Measurements from ENCODE around the gene VPS35.

VPS35 gene

DNA sequence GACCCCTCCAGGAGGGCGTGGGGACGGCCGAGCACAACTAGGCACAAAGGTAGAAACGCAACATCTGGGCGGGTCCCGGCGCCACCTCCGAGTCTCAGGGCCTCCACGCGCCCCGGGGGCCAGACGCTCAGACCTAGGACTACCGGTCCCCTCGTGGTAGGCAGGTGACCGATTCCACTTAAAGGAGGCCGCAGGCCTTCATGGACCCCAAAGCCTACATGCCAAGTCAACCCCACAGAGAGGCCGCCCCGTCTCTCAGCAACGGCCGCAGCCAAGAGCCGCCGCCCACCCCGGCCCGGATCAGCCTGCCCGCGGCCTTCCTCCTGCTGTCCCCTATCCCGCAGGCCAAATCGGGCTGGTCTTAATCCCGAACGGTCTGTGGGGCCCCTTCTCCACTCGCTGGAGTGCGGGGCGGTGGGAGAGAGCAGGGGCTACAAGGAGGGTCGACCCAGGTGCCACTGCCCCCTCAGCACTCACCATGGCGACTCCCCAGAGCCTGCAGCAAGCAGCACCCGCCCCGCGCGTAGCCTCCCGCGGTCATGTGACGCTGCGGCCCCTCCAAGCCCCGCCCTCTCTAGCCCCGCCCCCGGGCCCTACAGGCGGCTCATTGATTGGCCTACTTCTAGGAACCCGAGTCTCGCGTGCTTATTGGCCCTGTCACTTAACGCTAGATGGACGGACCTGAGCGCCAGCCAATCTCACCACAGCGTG, at the start of gene VPS35:
TSS of gene VPS35 (minus strand) at position 525 of the 711 bp plus-strand sequence. CDS start at position 480, 45 bp downstream.
- DNase-seq: peak; percentile 99

DNA sequence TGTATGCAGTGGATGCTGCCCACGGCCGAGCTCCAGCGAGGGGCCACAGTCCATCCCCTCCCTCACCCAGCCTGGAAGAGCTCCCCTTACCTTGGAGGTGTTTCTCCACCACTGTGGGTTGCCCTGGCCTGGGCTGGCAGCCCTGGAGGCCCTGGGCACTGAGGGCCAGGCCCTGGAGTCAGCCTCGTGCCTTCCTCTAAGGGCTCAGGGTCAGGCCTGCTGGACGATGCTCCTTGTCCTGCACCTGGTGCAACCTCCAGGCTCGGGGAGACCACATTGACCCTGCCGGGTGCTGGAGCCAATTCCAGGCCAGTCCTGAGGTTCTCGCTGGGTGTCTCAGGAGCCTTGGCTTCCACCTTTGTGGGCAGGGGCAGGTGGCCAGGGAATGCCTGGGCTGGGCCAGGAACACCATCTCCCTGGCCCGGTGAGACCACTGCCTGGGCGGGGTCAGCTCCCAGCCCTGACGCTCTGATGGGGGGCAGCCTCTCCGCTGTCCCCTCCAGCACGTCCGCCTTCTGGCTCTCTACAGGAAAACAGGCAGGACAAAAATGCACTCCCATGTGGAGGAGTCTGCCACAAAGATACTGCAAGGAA, 48.7 kb upstream of the VPS35 start:
- DNase-seq: no peak

- no peak for DNase-seq
Observed at GRCh38 chr16:46736695-46737094, 47.7 kb upstream of the VPS35 start.

DNA sequence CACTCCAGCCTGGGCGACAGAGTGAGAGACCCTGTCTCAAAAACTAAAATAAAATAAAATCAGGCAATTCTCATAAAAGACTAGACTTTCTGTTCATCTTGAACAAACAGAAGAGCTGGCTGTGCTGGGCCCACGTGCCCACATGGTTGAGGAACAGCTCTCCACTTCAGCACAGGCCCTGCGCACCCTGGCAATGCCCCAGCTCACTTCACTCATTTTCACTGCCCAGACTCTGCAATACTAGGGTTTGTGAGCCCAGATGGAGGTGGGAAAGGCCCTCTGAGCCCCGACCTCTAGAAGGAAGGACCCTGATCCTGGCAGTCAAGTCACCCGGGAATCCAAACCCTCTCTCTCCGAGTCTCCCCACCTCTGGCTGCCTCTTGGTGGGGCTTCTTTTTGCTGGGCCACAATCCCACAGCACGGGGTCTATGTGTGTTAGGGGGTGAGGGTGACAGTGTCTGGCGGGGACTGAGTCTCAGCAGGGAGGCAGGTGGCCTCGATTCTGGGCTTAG, 44.4 kb upstream of the VPS35 start:
- DNase-seq: no peak

DNA sequence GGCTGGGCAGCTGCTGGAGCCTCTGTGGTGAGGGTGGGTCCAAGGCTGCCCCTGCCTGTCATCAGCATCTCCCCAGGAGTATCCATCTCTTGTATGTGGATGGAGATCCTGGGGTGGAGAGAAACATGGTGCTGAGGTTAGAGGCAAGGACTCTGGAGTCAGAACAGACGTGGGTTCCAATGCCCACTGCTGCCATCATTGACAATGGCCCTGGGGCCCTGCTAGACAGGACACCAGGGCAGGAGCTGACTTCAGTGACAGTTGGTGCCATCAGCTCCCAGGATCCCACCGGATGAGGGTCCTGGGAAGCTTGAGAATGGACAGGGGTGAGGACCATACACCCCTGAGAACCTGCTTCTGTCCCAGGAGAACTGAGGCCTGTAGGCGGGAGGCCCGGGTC, 43.6 kb upstream of the VPS35 start:
- DNase-seq: no peak

DNA sequence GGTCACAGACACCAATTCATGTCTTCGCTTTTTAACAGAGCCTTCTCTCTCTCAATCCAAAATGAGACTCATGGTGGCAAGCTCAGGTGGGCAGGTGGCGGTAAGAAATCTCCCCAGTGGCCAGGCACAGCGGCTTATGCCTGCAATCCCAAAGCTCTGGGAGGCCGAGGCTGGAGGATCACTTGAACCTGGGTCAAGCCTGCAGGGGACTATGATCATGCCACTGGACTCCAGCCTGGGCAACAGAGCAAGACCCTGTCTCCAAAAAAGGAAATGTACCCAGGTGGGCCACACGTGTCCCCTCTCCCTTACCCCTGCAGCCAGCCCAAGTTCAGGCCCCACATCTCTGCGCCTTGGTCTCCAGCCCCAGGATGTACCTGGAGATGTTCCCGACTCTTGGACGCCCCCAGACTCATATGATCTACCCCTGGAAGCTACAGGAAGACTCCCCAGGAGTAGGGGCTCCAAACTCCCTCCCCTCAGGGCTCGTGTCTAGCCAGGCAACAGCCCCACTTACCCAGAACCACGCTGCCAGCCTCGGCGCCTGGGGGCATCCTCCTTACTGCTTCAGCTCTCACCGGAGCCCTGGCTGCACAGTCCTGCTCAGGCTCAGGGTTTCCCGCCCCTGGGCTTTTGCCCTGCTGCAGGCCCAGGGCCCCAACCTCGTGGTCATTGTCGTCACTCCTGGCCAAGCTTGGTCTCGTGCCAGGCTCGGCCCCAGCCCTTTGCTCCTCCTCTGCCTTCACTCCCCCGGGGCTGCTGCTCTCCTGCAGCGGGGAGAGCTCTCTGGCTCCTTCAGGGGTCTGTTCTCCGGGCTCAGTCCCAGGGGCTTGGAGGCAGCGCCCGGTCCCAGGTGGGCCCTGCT, 42.9 kb upstream of the VPS35 start:
- DNase-seq: no peak

- no peak for DNase-seq
Observed at GRCh38 chr16:46730801-46731690, 42.1 kb upstream of the VPS35 start.

- no peak for DNase-seq
Observed at GRCh38 chr16:46730126-46730525, 41.1 kb upstream of the VPS35 start.

DNA sequence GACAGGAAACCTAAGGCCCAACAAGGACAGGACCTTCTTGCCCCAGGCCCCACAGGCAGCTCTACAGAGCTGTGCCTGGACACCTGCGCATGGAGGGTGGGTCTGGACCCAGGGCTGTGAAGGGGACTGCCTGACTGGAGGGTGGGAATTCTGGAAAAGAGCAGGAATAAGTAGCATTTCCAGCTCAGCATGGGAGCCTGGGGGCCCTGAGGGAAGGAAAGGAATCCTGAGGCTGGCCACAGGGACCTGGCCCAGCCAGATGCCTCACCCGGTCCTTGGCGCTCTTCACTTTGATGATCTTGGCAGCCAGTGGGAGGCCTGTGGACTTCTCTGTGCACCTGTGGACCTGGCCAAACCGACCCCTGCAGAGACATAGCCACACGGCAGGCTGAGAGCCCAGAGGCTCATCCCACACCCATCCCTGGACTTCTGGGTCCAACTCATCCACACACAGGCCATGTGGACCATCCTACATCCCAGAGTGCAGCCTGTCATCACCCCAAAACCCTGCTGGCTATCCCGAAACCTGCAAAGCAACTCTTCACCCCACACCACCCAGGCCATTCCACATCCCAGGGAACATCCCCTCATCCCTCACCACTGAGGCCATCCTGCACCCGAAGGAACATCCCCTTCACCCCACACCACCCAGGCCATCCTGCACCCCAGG, 40.5 kb upstream of the VPS35 start:
- no peak for DNase-seq

- DNase-seq: no peak
Observed at GRCh38 chr16:46728806-46729205, 39.8 kb upstream of the VPS35 start.

GRCh38 chr16:46727630-46728029, 38.7 kb upstream of the VPS35 start:
- no peak for DNase-seq

GRCh38 chr16:46727184-46727583, 38.2 kb upstream of the VPS35 start:
- no peak for DNase-seq

GRCh38 chr16:46721885-46722284, 32.9 kb upstream of the VPS35 start:
- no peak for DNase-seq

- DNase-seq: no peak
Observed at GRCh38 chr16:46720619-46721018, 31.6 kb upstream of the VPS35 start.

DNA sequence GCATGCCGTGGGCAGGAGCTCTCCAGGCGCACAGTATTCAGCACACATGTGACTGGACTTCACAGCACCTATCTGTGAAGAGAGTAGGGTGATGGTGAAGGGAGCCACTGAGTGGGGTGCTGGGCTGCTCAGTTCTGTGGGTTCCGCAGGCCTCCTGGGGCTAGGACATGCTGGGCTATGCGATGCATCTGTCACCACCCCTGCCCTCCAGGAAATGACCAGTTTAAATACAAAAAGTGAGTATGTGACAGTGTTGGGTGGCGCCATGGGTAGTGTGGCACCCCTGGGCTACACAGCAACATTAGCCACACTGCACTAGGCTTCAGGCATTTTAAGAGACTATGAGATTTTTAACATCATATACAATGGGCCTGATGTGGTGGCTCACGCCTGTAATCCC, 30.6 kb upstream of the VPS35 start:
- DNase-seq: no peak

- no peak for DNase-seq
Observed at GRCh38 chr16:46718214-46718613, 29.2 kb upstream of the VPS35 start.

GRCh38 chr16:46717692-46718091, 28.7 kb upstream of the VPS35 start:
- DNase-seq: no peak

- DNase-seq: no peak
Observed at GRCh38 chr16:46715769-46716305, 26.9 kb upstream of the VPS35 start.

DNA sequence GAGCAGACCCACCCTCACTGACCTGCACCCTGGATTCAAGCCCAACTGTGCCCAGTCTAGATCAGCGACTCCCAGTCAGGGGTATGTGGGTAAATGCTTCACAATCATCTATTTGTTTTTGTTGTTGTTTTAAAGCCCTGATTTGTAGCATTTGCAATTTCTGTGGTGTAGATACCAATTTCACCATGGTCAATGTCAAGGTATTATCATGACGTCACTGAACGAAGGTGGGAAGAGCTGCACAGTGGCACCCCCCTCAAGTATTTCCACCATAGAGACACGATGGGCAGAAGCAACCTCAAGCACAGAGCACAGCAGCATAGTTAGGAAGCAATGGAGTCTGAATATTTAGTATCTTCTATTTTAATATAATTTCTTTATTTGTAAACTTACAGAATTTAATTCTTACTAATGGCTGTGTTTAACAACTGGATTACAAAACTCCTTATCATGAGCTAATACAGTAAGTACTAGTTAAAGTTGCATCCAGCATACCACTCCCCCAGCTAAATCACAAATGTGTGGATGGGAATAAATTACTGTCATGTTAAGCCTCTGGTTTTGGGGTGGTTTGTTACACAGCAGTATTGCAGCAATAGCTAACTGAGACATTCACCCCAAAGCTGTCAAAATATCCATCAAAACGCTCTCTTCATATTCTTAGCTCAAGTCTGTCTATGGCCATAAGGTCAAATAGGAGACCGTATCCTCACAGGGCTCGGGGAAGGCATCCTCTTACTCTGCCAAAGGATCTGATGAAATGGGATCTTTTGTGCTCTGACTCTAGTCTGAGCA, 26.0 kb upstream of the VPS35 start:
- DNase-seq: no peak

DNA sequence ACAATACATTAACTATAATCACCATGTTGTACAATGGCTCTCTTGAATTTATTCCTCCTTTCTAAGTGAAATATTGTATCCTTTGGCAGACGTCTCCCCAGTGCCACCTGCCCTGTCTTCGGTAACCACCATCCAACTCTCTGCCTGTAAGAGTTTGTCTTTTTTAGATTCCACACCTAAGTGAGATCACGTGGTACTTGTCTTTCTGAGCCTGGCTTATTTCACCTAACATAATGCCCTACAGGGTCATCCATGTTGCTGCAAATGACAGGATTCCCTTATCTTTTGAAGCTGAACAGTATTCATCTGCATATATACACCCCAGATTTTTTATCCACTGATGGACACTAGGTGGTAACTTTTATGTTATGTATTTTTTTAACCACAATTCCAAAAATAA, 24.7 kb upstream of the VPS35 start:
- no peak for DNase-seq

- DNase-seq: no peak
Observed at GRCh38 chr16:46712911-46713310, 23.9 kb upstream of the VPS35 start.

Measured in NCI-H82 (cell line).